ENCODE measurements around the gene GLI3. TPM values are rescaled to one million over a fixed set of nuclear protein-coding genes. Genes with fewer than 3 reads are reported as not detected.

The GLI3 gene
- total and polyA plus RNA-seq, 10 of the 15 experiments (the other 5 are each of a cell fraction or from before 2014, with no cell fraction given) = 0.01 TPM; not detected in 8

DNA sequence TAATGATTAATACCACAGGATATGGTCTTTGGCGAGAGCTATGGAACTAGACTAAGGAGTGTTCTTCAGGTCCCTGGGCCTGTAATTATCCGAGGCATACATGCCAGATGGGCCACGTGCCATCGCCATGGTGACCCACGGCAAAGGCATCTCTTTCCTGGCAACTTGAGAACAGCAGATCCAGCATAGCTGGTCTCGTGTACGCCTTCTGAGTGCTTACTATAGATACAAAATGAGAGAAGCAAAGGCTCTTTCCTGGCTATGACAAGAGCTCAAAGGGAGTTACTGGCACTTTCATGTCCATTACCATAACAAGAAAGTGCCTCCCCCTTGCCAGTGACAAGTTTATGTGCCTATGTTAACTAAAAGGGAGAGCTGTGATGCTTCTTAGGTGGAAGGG lies 26.0 kb upstream of the GLI3 start:
- ChIA-PET POLR2A (no interaction called here), CTCF (interaction anchor here (0.6 kb wide), 1 partner anchor 54 kb away, joined by 3 read pairs; no protein-coding TSS in a partner anchor), RAD21 (ENCODE audit: unreplicated experiment) (no interaction called here), SMC1A (ENCODE audit: uncharacterized antibody, unreplicated experiment) (no interaction called here)
- DNase-seq (ENCODE audit: low read depth, low spot score) = no peak
- Histone ChIP-seq H3K27me3 (replicated peaks in 1 of 2; ENCODE audit: control insufficient read depth in 2 of 2, insufficient read depth in 2 of 2, low read length in 1 of 2) (no peaks in the 10 kb centered on the region), H4K20me1 (ENCODE audit: control insufficient read depth, insufficient read depth) (no peaks in the 10 kb centered on the region), H3K4me2 (ENCODE audit: control insufficient read depth, insufficient read depth) (no peak overlapping the region), H3K4me1 (ENCODE audit: control insufficient read depth, insufficient read depth, low read length) (no peaks in the 10 kb centered on the region), H3K36me3 (ENCODE audit: control insufficient read depth in 2 of 2, insufficient read depth in 2 of 2, low read length in 1 of 2) (no peaks in the 10 kb centered on the region), H3K79me2 (ENCODE audit: control insufficient read depth, insufficient read depth, low read length) (no peaks in the 10 kb centered on the region), H3K9me3 (replicated peaks; ENCODE audit: control insufficient read depth, insufficient read depth, low read length) (no peaks in the 10 kb centered on the region), H3K4me3 (no peak overlapping the region), H3K27ac (ENCODE audit: control insufficient read depth, insufficient read depth) (no peak overlapping the region), H2AFZ (ENCODE audit: control insufficient read depth, low read depth, low read length) (no peak overlapping the region), H3K9ac (ENCODE audit: control insufficient read depth, insufficient read depth, low read length) (no peak overlapping the region)
- WGBS (ENCODE audit: insufficient coverage, insufficient replicate concordance, low lambda C conversion rate, missing lambda C conversion rate) = 27% methylated on average over 7 of the region's 7 CpGs
- in situ Hi-C loops (cut with MboI) (no loop called here), intact Hi-C loops (cut with micrococcal nuclease; ENCODE audit: unreplicated experiment) (no loop called here)
- TF ChIP-seq DPF2 (IDR thresholded peaks at IDR 0.05) (no peak), RUNX3 (IDR thresholded peaks at IDR 0.05; ENCODE audit: low read length) (no peak), CHD2 (IDR thresholded peaks at IDR 0.05; ENCODE audit: borderline replicate concordance, low read depth, low read length) (no peak)
- TF ChIP-seq, protein P1, sequence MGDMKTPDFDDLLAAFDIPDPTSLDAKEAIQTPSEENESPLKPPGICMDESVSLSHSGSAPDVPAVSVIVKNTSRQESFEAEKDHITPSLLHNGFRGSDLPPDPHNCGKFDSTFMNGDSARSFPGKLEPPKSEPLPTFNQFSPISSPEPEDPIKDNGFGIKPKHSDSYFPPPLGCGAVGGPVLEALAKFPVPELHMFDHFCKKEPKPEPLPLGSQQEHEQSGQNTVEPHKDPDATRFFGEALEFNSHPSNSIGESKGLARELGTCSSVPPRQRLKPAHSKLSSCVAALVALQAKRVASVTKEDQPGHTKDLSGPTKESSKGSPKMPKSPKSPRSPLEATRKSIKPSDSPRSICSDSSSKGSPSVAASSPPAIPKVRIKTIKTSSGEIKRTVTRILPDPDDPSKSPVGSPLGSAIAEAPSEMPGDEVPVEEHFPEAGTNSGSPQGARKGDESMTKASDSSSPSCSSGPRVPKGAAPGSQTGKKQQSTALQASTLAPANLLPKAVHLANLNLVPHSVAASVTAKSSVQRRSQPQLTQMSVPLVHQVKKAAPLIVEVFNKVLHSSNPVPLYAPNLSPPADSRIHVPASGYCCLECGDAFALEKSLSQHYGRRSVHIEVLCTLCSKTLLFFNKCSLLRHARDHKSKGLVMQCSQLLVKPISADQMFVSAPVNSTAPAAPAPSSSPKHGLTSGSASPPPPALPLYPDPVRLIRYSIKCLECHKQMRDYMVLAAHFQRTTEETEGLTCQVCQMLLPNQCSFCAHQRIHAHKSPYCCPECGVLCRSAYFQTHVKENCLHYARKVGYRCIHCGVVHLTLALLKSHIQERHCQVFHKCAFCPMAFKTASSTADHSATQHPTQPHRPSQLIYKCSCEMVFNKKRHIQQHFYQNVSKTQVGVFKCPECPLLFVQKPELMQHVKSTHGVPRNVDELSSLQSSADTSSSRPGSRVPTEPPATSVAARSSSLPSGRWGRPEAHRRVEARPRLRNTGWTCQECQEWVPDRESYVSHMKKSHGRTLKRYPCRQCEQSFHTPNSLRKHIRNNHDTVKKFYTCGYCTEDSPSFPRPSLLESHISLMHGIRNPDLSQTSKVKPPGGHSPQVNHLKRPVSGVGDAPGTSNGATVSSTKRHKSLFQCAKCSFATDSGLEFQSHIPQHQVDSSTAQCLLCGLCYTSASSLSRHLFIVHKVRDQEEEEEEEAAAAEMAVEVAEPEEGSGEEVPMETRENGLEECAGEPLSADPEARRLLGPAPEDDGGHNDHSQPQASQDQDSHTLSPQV (IDR thresholded peaks at IDR 0.05) = no peak
- TF ChIP-seq, protein P2, sequence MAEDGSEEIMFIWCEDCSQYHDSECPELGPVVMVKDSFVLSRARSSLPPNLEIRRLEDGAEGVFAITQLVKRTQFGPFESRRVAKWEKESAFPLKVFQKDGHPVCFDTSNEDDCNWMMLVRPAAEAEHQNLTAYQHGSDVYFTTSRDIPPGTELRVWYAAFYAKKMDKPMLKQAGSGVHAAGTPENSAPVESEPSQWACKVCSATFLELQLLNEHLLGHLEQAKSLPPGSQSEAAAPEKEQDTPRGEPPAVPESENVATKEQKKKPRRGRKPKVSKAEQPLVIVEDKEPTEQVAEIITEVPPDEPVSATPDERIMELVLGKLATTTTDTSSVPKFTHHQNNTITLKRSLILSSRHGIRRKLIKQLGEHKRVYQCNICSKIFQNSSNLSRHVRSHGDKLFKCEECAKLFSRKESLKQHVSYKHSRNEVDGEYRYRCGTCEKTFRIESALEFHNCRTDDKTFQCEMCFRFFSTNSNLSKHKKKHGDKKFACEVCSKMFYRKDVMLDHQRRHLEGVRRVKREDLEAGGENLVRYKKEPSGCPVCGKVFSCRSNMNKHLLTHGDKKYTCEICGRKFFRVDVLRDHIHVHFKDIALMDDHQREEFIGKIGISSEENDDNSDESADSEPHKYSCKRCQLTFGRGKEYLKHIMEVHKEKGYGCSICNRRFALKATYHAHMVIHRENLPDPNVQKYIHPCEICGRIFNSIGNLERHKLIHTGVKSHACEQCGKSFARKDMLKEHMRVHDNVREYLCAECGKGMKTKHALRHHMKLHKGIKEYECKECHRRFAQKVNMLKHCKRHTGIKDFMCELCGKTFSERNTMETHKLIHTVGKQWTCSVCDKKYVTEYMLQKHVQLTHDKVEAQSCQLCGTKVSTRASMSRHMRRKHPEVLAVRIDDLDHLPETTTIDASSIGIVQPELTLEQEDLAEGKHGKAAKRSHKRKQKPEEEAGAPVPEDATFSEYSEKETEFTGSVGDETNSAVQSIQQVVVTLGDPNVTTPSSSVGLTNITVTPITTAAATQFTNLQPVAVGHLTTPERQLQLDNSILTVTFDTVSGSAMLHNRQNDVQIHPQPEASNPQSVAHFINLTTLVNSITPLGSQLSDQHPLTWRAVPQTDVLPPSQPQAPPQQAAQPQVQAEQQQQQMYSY (CRISPR knock-in tag; IDR thresholded peaks at IDR 0.05) = no peak
- TF ChIP-seq, protein P3, sequence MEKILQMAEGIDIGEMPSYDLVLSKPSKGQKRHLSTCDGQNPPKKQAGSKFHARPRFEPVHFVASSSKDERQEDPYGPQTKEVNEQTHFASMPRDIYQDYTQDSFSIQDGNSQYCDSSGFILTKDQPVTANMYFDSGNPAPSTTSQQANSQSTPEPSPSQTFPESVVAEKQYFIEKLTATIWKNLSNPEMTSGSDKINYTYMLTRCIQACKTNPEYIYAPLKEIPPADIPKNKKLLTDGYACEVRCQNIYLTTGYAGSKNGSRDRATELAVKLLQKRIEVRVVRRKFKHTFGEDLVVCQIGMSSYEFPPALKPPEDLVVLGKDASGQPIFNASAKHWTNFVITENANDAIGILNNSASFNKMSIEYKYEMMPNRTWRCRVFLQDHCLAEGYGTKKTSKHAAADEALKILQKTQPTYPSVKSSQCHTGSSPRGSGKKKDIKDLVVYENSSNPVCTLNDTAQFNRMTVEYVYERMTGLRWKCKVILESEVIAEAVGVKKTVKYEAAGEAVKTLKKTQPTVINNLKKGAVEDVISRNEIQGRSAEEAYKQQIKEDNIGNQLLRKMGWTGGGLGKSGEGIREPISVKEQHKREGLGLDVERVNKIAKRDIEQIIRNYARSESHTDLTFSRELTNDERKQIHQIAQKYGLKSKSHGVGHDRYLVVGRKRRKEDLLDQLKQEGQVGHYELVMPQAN (conservative IDR thresholded peaks at IDR 0.05) = no peak
- TF ChIP-seq, protein P4, sequence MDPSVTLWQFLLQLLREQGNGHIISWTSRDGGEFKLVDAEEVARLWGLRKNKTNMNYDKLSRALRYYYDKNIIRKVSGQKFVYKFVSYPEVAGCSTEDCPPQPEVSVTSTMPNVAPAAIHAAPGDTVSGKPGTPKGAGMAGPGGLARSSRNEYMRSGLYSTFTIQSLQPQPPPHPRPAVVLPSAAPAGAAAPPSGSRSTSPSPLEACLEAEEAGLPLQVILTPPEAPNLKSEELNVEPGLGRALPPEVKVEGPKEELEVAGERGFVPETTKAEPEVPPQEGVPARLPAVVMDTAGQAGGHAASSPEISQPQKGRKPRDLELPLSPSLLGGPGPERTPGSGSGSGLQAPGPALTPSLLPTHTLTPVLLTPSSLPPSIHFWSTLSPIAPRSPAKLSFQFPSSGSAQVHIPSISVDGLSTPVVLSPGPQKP (IDR thresholded peaks at IDR 0.05; ENCODE audit: low read depth, low read length) = no peak
- ATAC-seq = no peak
- FAIRE-seq = no peak
- no TSS peak for BruUV-seq (replicated peaks)

Data from GM12878 (cell line).